K562 (cell line): ENCODE data around the gene POP5. TPM values are rescaled to one million over a fixed set of nuclear protein-coding genes. Genes with fewer than 3 reads are reported as not detected.

ENCODE experiments used
- CEBPZ ChIP-seq: fragments of 150-350 bp; IDR thresholded peaks from 2 replicates; pipeline ENCODE4 v1.6.1; 2014; ENCODE audit warnings: low read depth, mild to moderate bottlenecking, low read length, borderline replicate concordance
- FUS ChIP-seq: fragments of 200-400 bp; formaldehyde crosslinking; optimal IDR thresholded peaks from 2 replicates; pipeline ENCODE3; 2017; ENCODE audit warnings: low read depth, low read length
- HLTF ChIP-seq: fragments of 450-650 bp; IDR thresholded peaks from 2 replicates; pipeline ENCODE4 v1.6.1; 2016
- KAT8 ChIP-seq: fragments of 450-650 bp; IDR thresholded peaks from 2 replicates; pipeline ENCODE4 v1.6.1; 2016; ENCODE audit warnings: low read depth, mild to moderate bottlenecking
- KDM4B ChIP-seq, 2 experiments: fragments of 450-650 bp in 1 of 2; sonication (generic) in 1 of 2; IDR thresholded peaks; 2 replicates each; pipeline ENCODE4 v1.6.1; 2016 to 2017; ENCODE audit warnings: borderline replicate concordance in 2 of 2, antibody characterized with exemption in 1 of 2, low read depth in 1 of 2, mild to moderate bottlenecking in 1 of 2
- MTA3 ChIP-seq: fragments of 450-650 bp; formaldehyde crosslinking; IDR thresholded peaks from 2 replicates; pipeline ENCODE4 v1.6.1; 2017; ENCODE audit warnings: mild to moderate bottlenecking, borderline replicate concordance
- NR2C2 ChIP-seq, 2 experiments: fragments of 200-800 bp in 1 of 2; sonication (Bioruptor generic) in 1 of 2; sonication (generic) in 1 of 2; formaldehyde crosslinking in 1 of 2; IDR thresholded peaks; 2 replicates each; pipeline versions ENCODE4 v1.6.1 to v1.8.0; 2016 to 2022; ENCODE audit warnings: mild to moderate bottlenecking in 1 of 2, missing compliant biosample characterization in 1 of 2, missing genetic modification characterization in 1 of 2, missing genetic modification reagents in 1 of 2
- RNF219 ChIP-seq: fragments of 250-450 bp; sonication (Bioruptor Pico); IDR thresholded peaks from 2 replicates; pipeline ENCODE4 v1.5.0; 2022; ENCODE audit warnings: mild to moderate bottlenecking
- SAFB ChIP-seq: fragments of 200-400 bp; formaldehyde crosslinking; IDR thresholded peaks from 2 replicates; pipeline ENCODE4 v1.6.1; 2017; ENCODE audit warnings: low read depth, low read length, borderline replicate concordance
- SMAD3 ChIP-seq: fragments of 450-650 bp; formaldehyde crosslinking; conservative IDR thresholded peaks from 2 replicates; pipeline ENCODE4 v1.4.0; 2020; ENCODE audit warnings: mild to moderate bottlenecking
- VEZF1 ChIP-seq: fragments of 200-800 bp; sonication (Bioruptor generic); IDR thresholded peaks from 2 replicates; pipeline ENCODE4 v1.6.1; 2017; ENCODE audit warnings: missing genetic modification characterization, missing compliant biosample characterization
- WHSC1 ChIP-seq: IDR thresholded peaks from one replicate; pipeline ENCODE4 v1.6.1; 2012; ENCODE audit warnings: low read length, control low read depth, inconsistent platforms
- ZBTB2 ChIP-seq: fragments of 450-650 bp; IDR thresholded peaks from 2 replicates; pipeline ENCODE4 v1.6.1; 2016; ENCODE audit warnings: antibody characterized with exemption
- ZNF12 ChIP-seq: sonication (generic); formaldehyde crosslinking; IDR thresholded peaks from 2 replicates; pipeline ENCODE4 v1.4.0; 2020; ENCODE audit warnings: mild to moderate bottlenecking, missing genetic modification reagents
- ZNF408 ChIP-seq: fragments of 250-450 bp; sonication (Bioruptor Pico); IDR thresholded peaks from 2 replicates; pipeline ENCODE4 v1.4.0; 2020; ENCODE audit warnings: low read depth, mild to moderate bottlenecking, moderate library complexity
- ZNF511 ChIP-seq: sonication (generic); formaldehyde crosslinking; IDR thresholded peaks from 2 replicates; pipeline ENCODE4 v1.8.0; 2022; ENCODE audit warnings: mild to moderate bottlenecking, missing genetic modification reagents
- ZNF695 ChIP-seq: fragments of 450-650 bp; formaldehyde crosslinking; IDR thresholded peaks from 2 replicates; pipeline ENCODE4 v1.4.0; 2020; ENCODE audit warnings: mild to moderate bottlenecking, moderate library complexity
- polyA plus RNA-seq, 8 experiments: library from polyadenylated mRNA; depleted of rRNA in 4 of 8; stranded (reverse) in 5 of 8; unstranded in 3 of 8; fragments of >200 nt; fragmentation: Nextera tagmentation in 2 of 8; fragmentation: Illumina TruSeq in 1 of 8; extraction: Ambion mirVana in 2 of 8; extraction: Trizol in 1 of 8; gene quantifications; 2 replicates each; pipeline versions ENCODE4 v1.2.1 to v1.2.3, GENCODE V29; 2011 to 2014; ENCODE audit warnings: inconsistent platforms in 1 of 8, missing spikeins in 1 of 8
- total RNA-seq, 7 experiments: library from RNA; depleted of rRNA in 6 of 7; stranded (reverse); fragments of >200 nt in 6 of 7; fragmentation: Illumina TruSeq in 2 of 7; extraction: Trizol in 2 of 7; gene quantifications; 2 replicates each; pipeline versions ENCODE4 v1.2.1 to v1.2.3, GENCODE V29; 2011 to 2021; ENCODE audit warnings: low replicate concordance in 1 of 7

POP5 gene
- total and polyA plus RNA-seq, 9 of the 15 experiments (the other 6 are each of a cell fraction or from before 2014, with no cell fraction given), result 57.5 to 253 (median 73.8) TPM

GRCh38 chr12:120528861-120529525 lies 52.2 kb downstream of the POP5 start, which contains the start of gene COQ5 (continued):
- TF ChIP-seq CEBPZ (no peak), KDM4B (IDR thresholded peaks at IDR 0.05; ENCODE audit: borderline replicate concordance in 2 of 2, low read depth in 1 of 2) (no peak; a peak in 1 of 4 replicates), FUS (no peak), ZBTB2 (peak; percentile 57; the same call in 1 of the 2 replicates), VEZF1 (CRISPR knock-in tag) (peak; percentile 97), NR2C2 (CRISPR knock-in tag; IDR thresholded peaks at IDR 0.05) (peak; percentile 67; the same call in 1 of the 2 replicates), NR2C2 (tag; IDR thresholded peaks at IDR 0.05) (peak; percentile 98), ZNF695 (CRISPR knock-in tag) (no peak), MTA3 (peak; percentile 99), ZNF511 (CRISPR knock-in tag) (peak; percentile 54; the same call in 1 of the 2 replicates), ZNF12 (CRISPR knock-in tag) (no peak), SAFB (no peak), KAT8 (peak; percentile 74; the same call in 1 of the 2 replicates), RNF219 (CRISPR knock-in tag) (no peak), SMAD3 (no peak), ZNF408 (CRISPR knock-in tag) (no peak), HLTF (peak; percentile 20; the same call in 1 of the 2 replicates), WHSC1 (no peak)
